Mucosa of rectum (tissue), 2 donors: ENCODE data around the gene SLC26A1.

Source experiments
- H3K27ac ChIP-seq, 2 donors: one replicate each; pipeline ENCODE4 v1.7.0; 2013; ENCODE audit warnings: inconsistent platforms in 2 of 2, low read depth in 2 of 2, low read length in 2 of 2
- H3K27me3 ChIP-seq, 2 donors: one replicate each; pipeline ENCODE4 v1.7.0; 2013; ENCODE audit warnings: low read length in 2 of 2; ENCODE audit not compliant: control insufficient read depth in 2 of 2, insufficient read depth in 2 of 2
- H3K36me3 ChIP-seq, 2 donors: one replicate each; pipeline ENCODE4 v1.7.0; 2013; ENCODE audit warnings: low read length in 2 of 2; ENCODE audit not compliant: control insufficient read depth in 2 of 2, insufficient read depth in 2 of 2
- H3K4me1 ChIP-seq, 2 donors: one replicate each; pipeline ENCODE4 v1.7.0; 2013; ENCODE audit warnings: low read length in 2 of 2, mild to moderate bottlenecking in 1 of 2; ENCODE audit not compliant: control insufficient read depth in 2 of 2, insufficient read depth in 2 of 2
- H3K4me3 ChIP-seq, 2 donors: one replicate each; pipeline ENCODE4 v1.7.0; 2013; ENCODE audit warnings: low read length in 2 of 2
- H3K9ac ChIP-seq, 2 donors: one replicate each; pipeline ENCODE4 v1.7.0; 2013; ENCODE audit warnings: low read length in 2 of 2, low read depth in 1 of 2, mild to moderate bottlenecking in 1 of 2
- H3K9me3 ChIP-seq, 2 donors: one replicate each; pipeline ENCODE4 v1.7.0; 2013; ENCODE audit warnings: low read length in 2 of 2; ENCODE audit not compliant: control insufficient read depth in 2 of 2
- donor health status: healthy.
- donor health status: Normal muscosa, but diverticular disease.

The SLC26A1 gene

DNA sequence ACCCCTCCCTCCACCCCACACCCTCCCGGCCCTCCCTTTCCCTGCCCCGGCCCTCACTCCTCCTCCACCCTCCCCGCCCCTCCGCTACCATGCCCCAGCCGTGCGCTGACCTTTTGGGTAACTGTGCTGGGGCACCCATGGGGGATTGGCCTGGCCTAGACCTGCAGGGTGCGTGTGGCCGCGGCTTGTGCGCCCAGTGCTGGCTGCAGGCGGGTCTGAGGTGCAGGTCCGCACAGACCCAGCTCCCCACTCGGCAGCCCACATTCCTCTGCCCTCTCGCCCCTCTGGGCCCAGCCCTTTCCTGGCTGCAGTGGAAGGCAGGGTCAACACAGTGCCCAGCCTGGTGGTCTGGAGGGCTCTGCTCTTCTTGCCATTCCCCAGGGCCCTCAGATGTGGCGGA lies 42.9 kb upstream of the SLC26A1 start:
- no peak overlapping the region for H3K9ac ChIP-seq
- H3K36me3 ChIP-seq = no peaks in the 10 kb centered on the region
- H3K4me1 ChIP-seq = peaks cover 5 to 11% of the 10 kb centered on the region in 2 donors
- no peak overlapping the region for H3K27ac ChIP-seq
- no peak overlapping the region for H3K4me3 ChIP-seq
- no peaks in the 10 kb centered on the region for H3K9me3 ChIP-seq
- peaks cover 4 to 8% of the 10 kb centered on the region in 2 donors for H3K27me3 ChIP-seq

DNA sequence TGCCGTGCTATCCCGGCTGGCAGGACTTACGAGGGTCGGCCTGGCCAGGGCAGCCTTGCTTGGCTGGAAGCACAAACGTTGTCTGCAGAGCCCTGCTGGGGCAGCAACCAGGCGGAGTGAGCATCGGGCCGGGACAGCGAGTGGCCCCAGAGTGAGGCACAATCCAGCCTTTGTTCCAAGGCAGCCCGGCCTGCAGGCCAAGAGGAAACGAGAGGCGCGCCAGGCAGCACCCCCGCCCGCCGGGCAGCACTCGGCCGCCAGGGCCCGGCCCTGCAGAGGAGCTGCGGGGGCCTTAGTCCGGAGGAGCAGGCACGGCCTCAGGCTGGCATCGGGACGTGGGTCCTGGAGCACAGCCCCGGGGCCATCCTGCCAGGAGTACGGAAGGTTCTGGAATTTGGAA lies 42.3 kb upstream of the SLC26A1 start:
- H3K4me3 ChIP-seq = no peak overlapping the region
- no peak overlapping the region for H3K9ac ChIP-seq
- H3K27me3 ChIP-seq = peaks cover 4 to 8% of the 10 kb centered on the region in 2 donors
- no peak overlapping the region for H3K27ac ChIP-seq
- H3K4me1 ChIP-seq = peaks cover 5 to 10% of the 10 kb centered on the region in 2 donors
- no peaks in the 10 kb centered on the region for H3K36me3 ChIP-seq
- no peaks in the 10 kb centered on the region for H3K9me3 ChIP-seq

DNA sequence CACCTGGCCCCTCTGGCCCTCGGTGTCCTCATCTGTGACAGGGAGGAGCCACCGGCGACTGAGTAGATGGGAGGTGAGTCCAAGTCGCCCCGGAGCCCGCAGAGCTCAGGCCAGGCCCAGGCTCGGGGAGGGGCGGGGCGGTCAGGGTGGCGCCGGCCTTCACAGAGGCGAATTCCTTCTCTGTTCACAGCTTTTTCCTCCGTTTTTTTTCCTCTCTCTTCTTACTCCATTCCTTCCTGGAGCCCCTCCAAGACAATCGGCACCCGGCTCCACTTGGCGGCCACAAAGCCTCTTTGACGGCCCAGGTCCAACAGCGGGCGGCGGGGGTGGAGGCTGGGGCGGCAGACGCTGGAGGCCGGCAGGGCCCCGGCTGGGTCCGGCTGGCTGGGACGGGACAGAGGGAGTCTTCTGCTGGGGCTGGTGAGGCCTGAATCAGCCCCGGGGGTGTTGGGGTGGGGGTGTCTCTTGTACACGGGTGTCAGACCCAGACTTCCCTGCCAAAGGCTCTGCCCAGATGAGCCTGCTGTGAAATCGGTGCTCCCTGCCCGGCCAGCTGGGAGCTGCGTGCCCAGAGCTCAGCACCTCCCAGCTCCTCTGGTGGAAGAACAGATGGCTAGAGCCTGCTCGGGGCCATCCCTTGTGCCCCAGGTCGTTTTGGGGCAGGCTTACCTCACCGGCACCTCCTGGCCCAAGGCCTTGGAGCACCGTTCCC lies 40.8 kb upstream of the SLC26A1 start:
- Histone ChIP-seq H3K9me3 (no peaks in the 10 kb centered on the region), H3K27ac (no peak overlapping the region), H3K4me1 (peaks cover 0 to 5% of the 10 kb centered on the region in 2 donors), H3K9ac (no peak overlapping the region), H3K27me3 (peaks cover 6 to 12% of the 10 kb centered on the region in 2 donors), H3K4me3 (no peak overlapping the region), H3K36me3 (no peaks in the 10 kb centered on the region)

DNA sequence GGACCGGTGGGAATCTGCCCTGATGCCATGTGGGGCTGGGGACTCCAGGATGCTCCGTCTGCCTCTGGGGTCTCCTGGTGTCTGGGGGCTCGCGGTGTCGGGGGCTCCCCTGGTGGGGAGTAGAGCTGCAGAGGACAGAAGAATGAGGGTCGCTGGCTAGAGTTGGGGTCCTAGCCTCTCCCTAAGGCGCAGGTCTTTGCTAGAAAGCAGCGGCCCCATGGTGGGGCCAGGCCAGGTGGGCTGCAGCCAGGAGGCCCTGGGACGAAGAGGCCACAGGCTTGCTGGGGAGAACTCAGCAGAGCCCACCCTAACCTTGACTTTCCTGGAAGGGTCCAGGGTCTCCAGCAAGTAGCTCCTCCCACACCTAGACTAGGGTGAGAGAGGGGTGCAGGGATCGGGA lies 39.7 kb upstream of the SLC26A1 start:
- Histone ChIP-seq H3K27me3 (peaks cover 9 to 19% of the 10 kb centered on the region in 2 donors), H3K9me3 (no peaks in the 10 kb centered on the region)

GRCh38 chr4:1031956-1032795 lies 39.0 kb upstream of the SLC26A1 start:
- Histone ChIP-seq H3K9ac (no peak overlapping the region), H3K4me1 (peaks cover 0 to 5% of the 10 kb centered on the region in 2 donors), H3K4me3 (no peak overlapping the region), H3K27ac (no peak overlapping the region), H3K36me3 (no peaks in the 10 kb centered on the region), H3K27me3 (peaks cover 9 to 19% of the 10 kb centered on the region in 2 donors), H3K9me3 (no peaks in the 10 kb centered on the region)

More for the DNA sequence above, 39.7 kb upstream of the SLC26A1 start:
- no peak overlapping the region for H3K9ac ChIP-seq
- no peak overlapping the region for H3K4me3 ChIP-seq
- no peak overlapping the region for H3K27ac ChIP-seq
- H3K4me1 ChIP-seq = peaks cover 0 to 5% of the 10 kb centered on the region in 2 donors
- H3K36me3 ChIP-seq = no peaks in the 10 kb centered on the region

DNA sequence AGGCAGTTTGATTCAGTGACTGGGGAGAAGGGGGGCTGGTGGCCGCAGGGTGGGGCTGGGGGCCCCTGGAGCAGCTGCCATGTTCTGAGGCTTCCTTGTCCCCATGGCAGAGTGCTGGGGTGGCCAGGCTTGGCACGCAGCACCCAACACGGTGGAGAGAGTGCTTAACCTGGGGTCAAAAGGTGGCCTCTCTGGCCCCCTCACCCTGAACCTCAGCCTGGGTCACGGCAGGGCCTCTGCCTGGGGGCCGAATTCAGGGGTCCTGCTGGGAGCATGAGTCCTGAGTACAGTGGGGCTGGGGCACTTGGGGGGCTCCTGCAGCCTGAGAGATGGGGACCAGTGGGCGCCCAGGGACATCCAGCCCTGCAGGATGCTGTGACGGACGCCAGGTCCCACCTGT lies 38.1 kb upstream of the SLC26A1 start:
- no peak overlapping the region for H3K9ac ChIP-seq
- no peaks in the 10 kb centered on the region for H3K36me3 ChIP-seq
- H3K4me1 ChIP-seq = peaks cover 0 to 5% of the 10 kb centered on the region in 2 donors
- no peak overlapping the region for H3K27ac ChIP-seq
- H3K27me3 ChIP-seq = peaks cover 9 to 19% of the 10 kb centered on the region in 2 donors
- no peaks in the 10 kb centered on the region for H3K9me3 ChIP-seq
- H3K4me3 ChIP-seq = no peak overlapping the region

- Histone ChIP-seq H3K9ac (no peak overlapping the region), H3K9me3 (no peaks in the 10 kb centered on the region), H3K4me3 (no peak overlapping the region), H3K27ac (no peak overlapping the region), H3K36me3 (peaks cover 4 to 5% of the 10 kb centered on the region in 2 donors), H3K4me1 (peaks cover 3 to 10% of the 10 kb centered on the region in 2 donors), H3K27me3 (peaks cover 12 to 19% of the 10 kb centered on the region in 2 donors)
Measured at GRCh38 chr4:1030559-1030958, 37.4 kb upstream of the SLC26A1 start.

DNA sequence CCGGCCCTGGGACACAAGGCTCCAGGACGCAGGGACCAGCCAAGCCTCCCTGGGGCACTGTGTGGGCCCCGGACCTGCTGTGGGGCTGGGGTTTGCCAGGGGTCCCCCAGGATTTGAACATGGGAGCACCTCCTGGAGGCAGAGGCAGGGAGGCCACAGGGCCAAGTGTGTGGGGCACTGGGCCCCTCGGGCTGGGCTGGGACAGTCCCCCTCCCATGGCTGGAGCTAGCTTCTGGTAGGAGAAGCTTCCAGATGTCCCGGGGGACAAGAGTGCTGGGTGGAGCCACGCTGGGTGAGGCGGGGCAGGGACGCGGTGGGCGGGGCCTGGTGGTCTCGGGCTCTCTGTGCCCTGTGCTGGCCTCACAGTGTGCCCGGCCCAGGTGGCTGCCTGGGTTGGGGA lies 36.8 kb upstream of the SLC26A1 start:
- H3K27ac ChIP-seq = no peak overlapping the region
- H3K27me3 ChIP-seq = peaks cover 12 to 19% of the 10 kb centered on the region in 2 donors
- H3K36me3 ChIP-seq = peaks cover 7 to 9% of the 10 kb centered on the region in 2 donors
- H3K9me3 ChIP-seq = no peaks in the 10 kb centered on the region
- H3K4me1 ChIP-seq = peaks cover 3 to 10% of the 10 kb centered on the region in 2 donors
- no peak overlapping the region for H3K4me3 ChIP-seq
- no peak overlapping the region for H3K9ac ChIP-seq

GRCh38 chr4:1029529-1029928 lies 36.3 kb upstream of the SLC26A1 start:
- Histone ChIP-seq H3K27ac (no peak overlapping the region), H3K9me3 (no peaks in the 10 kb centered on the region), H3K4me3 (no peak overlapping the region), H3K27me3 (peaks cover 12 to 19% of the 10 kb centered on the region in 2 donors), H3K9ac (no peak overlapping the region), H3K36me3 (peaks cover 7 to 9% of the 10 kb centered on the region in 2 donors), H3K4me1 (peaks cover 3 to 10% of the 10 kb centered on the region in 2 donors)

- Histone ChIP-seq H3K27ac (no peak overlapping the region), H3K4me1 (peaks cover 3 to 7% of the 10 kb centered on the region in 2 donors), H3K9ac (no peak overlapping the region), H3K27me3 (peaks cover 12 to 19% of the 10 kb centered on the region in 2 donors), H3K36me3 (peaks cover 7 to 9% of the 10 kb centered on the region in 2 donors), H3K9me3 (no peaks in the 10 kb centered on the region), H3K4me3 (no peak overlapping the region)
Measured at GRCh38 chr4:1028574-1029220, 35.5 kb upstream of the SLC26A1 start.
